ENCODE results near the gene KIF5C.

DNA sequence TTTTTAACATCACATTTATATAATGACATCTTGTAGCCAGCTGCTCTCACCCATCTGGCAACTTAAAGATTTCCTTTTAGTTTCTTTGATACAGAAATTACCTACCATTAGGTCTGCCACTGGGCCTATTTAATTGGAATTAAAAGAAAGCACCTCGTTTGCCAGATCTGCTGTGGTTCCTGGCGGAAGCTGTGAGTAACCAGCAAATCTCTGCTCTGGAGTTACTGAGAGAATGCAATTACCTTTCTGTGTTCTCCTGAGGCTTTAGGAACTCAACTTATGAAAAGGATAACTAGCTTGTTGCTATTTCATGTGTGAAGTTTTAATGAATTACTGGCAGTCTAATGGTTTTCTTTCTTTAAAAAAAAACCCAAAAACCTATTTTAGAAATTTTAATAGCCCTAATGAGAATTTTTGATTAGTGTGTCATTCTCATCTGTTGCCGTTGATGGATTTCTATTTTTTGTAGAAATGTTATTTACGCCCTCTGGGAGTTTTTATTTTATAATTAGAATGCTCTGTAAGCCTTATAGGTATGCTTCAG is 93.8 kb downstream of the KIF5C start:
- TF ChIP-seq, protein P1, sequence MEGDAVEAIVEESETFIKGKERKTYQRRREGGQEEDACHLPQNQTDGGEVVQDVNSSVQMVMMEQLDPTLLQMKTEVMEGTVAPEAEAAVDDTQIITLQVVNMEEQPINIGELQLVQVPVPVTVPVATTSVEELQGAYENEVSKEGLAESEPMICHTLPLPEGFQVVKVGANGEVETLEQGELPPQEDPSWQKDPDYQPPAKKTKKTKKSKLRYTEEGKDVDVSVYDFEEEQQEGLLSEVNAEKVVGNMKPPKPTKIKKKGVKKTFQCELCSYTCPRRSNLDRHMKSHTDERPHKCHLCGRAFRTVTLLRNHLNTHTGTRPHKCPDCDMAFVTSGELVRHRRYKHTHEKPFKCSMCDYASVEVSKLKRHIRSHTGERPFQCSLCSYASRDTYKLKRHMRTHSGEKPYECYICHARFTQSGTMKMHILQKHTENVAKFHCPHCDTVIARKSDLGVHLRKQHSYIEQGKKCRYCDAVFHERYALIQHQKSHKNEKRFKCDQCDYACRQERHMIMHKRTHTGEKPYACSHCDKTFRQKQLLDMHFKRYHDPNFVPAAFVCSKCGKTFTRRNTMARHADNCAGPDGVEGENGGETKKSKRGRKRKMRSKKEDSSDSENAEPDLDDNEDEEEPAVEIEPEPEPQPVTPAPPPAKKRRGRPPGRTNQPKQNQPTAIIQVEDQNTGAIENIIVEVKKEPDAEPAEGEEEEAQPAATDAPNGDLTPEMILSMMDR (IDR thresholded peaks at IDR 0.05), result no peak
- no peak for TF ChIP-seq EZH2 (IDR thresholded peaks at IDR 0.05; ENCODE audit: borderline replicate concordance, insufficient read depth, low read depth, low read length, poor library complexity, severe bottlenecking)

Measured in B cell (primary cell).